GM12878 (cell line): ENCODE measurements around the gene S100A9. TPM values are rescaled to one million over a fixed set of nuclear protein-coding genes. Genes with fewer than 3 reads are reported as not detected.

ENCODE experiments used
- ATAC-seq: fragments of 200-7000 bp; cut with Tn5 transposase; 3 replicates; pipeline ENCODE4 v1.9.1; 2020; ENCODE audit warnings: mild to moderate bottlenecking, moderate library complexity
- BruUV-seq: library from RNA; stranded (reverse); fragments of 400-500 nt; replicated peaks from 2 replicates; lab custom pipeline; 2021; lab: Mats Ljungman, UMichigan
- CTCF ChIA-PET: fragments of 300-600 bp; sonication (Branson Sonifier 250); formaldehyde crosslinking; extraction: SDS; loops from one replicate; lab custom pipeline; 2021; ENCODE audit warnings: inconsistent platforms; lab: Yijun Ruan, JAX
- POLR2A ChIA-PET: fragments of 350-600 bp; formaldehyde crosslinking; extraction: SDS; loops from one replicate; lab custom pipeline; 2021; ENCODE audit warnings: inconsistent platforms; lab: Charles Lee
- RAD21 ChIA-PET: fragments of 300-600 bp; sonication (Branson Sonifier 250); formaldehyde crosslinking; loops from one replicate; lab custom pipeline; 2023; ENCODE audit warnings: antibody characterized with exemption; ENCODE audit not compliant: unreplicated experiment; lab: Charles Lee
- SMC1A ChIA-PET: fragments of 300-600 bp; sonication (Branson Sonifier 250); formaldehyde crosslinking; loops from one replicate; lab custom pipeline; 2023; ENCODE audit not compliant: unreplicated experiment, uncharacterized antibody; lab: Charles Lee
- DNase-seq: peaks from one replicate; pipeline ENCODE4 v3.0.0-alpha.2; 2011; ENCODE audit warnings: low read depth, low spot score
- FAIRE-seq: peaks from 3 replicates; lab custom pipeline; 2011; peaks lifted over from hg19 to GRCh38; lab: Jason Lieb, UNC
- H2AFZ ChIP-seq: 2 replicates; pipeline ENCODE4 v1.6.0; 2011; ENCODE audit warnings: low read depth, low read length, control low read depth; ENCODE audit not compliant: control insufficient read depth
- H3K27ac ChIP-seq: 2 replicates; pipeline ENCODE4 v1.5.1; 2011; ENCODE audit warnings: control low read depth; ENCODE audit not compliant: control insufficient read depth, insufficient read depth
- H3K27me3 ChIP-seq, 2 experiments: replicated peaks in 1 of 2; 2 replicates each; pipeline versions ENCODE4 v1.6.0 to v1.6.1; 2011; ENCODE audit warnings: low read length in 1 of 2; ENCODE audit not compliant: control insufficient read depth in 2 of 2, insufficient read depth in 2 of 2
- H3K36me3 ChIP-seq, 2 experiments: 2 replicates each; pipeline ENCODE4 v1.5.1; 2011; ENCODE audit warnings: low read length in 1 of 2; ENCODE audit not compliant: control insufficient read depth in 2 of 2, insufficient read depth in 2 of 2
- H3K4me1 ChIP-seq: 2 replicates; pipeline ENCODE4 v1.6.1; 2011; ENCODE audit warnings: mild to moderate bottlenecking, low read length, moderate library complexity, mixed read lengths; ENCODE audit not compliant: control insufficient read depth, insufficient read depth
- H3K4me2 ChIP-seq: 2 replicates; pipeline ENCODE4 v1.6.0; 2011; ENCODE audit warnings: control low read depth; ENCODE audit not compliant: control insufficient read depth, insufficient read depth
- H3K4me3 ChIP-seq: fragments of 200-600 bp; sonication (generic); 2 replicates; pipeline ENCODE4 v1.5.1; 2016
- H3K79me2 ChIP-seq: 2 replicates; pipeline ENCODE4 v1.6.0; 2011; ENCODE audit warnings: low read length; ENCODE audit not compliant: control insufficient read depth, insufficient read depth
- H3K9ac ChIP-seq: 2 replicates; pipeline ENCODE4 v1.8.0; 2011; ENCODE audit warnings: low read length, control low read depth, mixed read lengths; ENCODE audit not compliant: control insufficient read depth, insufficient read depth
- H3K9me3 ChIP-seq: replicated peaks from 3 replicates; pipeline ENCODE4 v1.5.1; 2011; ENCODE audit warnings: mild to moderate bottlenecking, low read length; ENCODE audit not compliant: control insufficient read depth, insufficient read depth
- H4K20me1 ChIP-seq: 2 replicates; pipeline ENCODE4 v1.6.0; 2011; ENCODE audit not compliant: control insufficient read depth, insufficient read depth
- CBFB ChIP-seq: IDR thresholded peaks from 2 replicates; pipeline ENCODE4 v1.6.1; 2016; ENCODE audit warnings: antibody characterized with exemption, low read depth
- HCFC1 ChIP-seq: fragments of 150-350 bp; IDR thresholded peaks from 2 replicates; pipeline ENCODE4 v1.6.1; 2014; ENCODE audit warnings: low read length
- NFIC ChIP-seq: IDR thresholded peaks from 2 replicates; pipeline ENCODE4 v1.6.1; 2012; ENCODE audit warnings: low read depth, mild to moderate bottlenecking, inconsistent platforms, low read length, moderate library complexity
- NFYB ChIP-seq: IDR thresholded peaks from 2 replicates; pipeline ENCODE4 v1.6.1; 2011; ENCODE audit warnings: low read depth, mild to moderate bottlenecking, low read length, improper control_type of control experiment, moderate library complexity; ENCODE audit not compliant: insufficient read depth
- SP1 ChIP-seq: IDR thresholded peaks from one replicate; pipeline ENCODE4 v1.6.1; 2011; ENCODE audit warnings: low read depth, low read length
- SUPT20H ChIP-seq: IDR thresholded peaks from 2 replicates; pipeline ENCODE4 v1.6.1; 2011; ENCODE audit warnings: low read depth, mild to moderate bottlenecking, low read length, moderate library complexity, borderline replicate concordance; ENCODE audit not compliant: control insufficient read depth
- ZSCAN29 ChIP-seq: fragments of 450-650 bp; IDR thresholded peaks from 2 replicates; pipeline ENCODE4 v1.6.1; 2017; ENCODE audit warnings: mild to moderate bottlenecking, moderate library complexity
- WGBS: methylation state at CpG from one replicate; pipeline ENCODE4 v1.1.6; 2016; ENCODE audit warnings: low lambda C conversion rate; ENCODE audit not compliant: insufficient replicate concordance, insufficient coverage; ENCODE audit errors: missing lambda C conversion rate; 5-methylcytosine and 5-hydroxymethylcytosine counted together
- in situ Hi-C: fragments of 300-500 bp; cut with MboI; formaldehyde crosslinking; loops from 9 replicates; pipeline ENCODE4 v1.14.3; 2018; ENCODE audit warnings: mixed read lengths
- intact Hi-C: fragments of 100-400 bp; cut with micrococcal nuclease; formaldehyde crosslinking; loops from one replicate; pipeline ENCODE4 v1.14.2; 2022; ENCODE audit not compliant: unreplicated experiment
- polyA plus RNA-seq, 11 experiments: library from polyadenylated mRNA; depleted of rRNA in 4 of 11; unstranded in 6 of 11; stranded (reverse) in 5 of 11; fragments of >200 nt; fragmentation: Nextera tagmentation in 4 of 11; fragmentation: Illumina TruSeq in 1 of 11; extraction: Ambion mirVana in 4 of 11; extraction: Trizol in 1 of 11; gene quantifications; 1 replicate in 1 of 11; 2 replicates in 10 of 11; pipeline versions ENCODE4 v1.2.1 to v1.2.3, GENCODE V29; 2011 to 2016; ENCODE audit warnings: inconsistent platforms in 2 of 11, missing spikeins in 2 of 11, low read depth in 1 of 11
- total RNA-seq, 4 experiments: library from RNA; depleted of rRNA in 3 of 4; stranded (reverse); fragments of >200 nt in 3 of 4; fragmentation: Illumina TruSeq in 1 of 4; extraction: Trizol in 1 of 4; gene quantifications; 2 replicates each; pipeline versions ENCODE4 v1.2.1 to v1.2.3, GENCODE V29; 2013 to 2021
- TF ChIP-seq, protein P1 (sequence below): fragments of 450-650 bp; IDR thresholded peaks from 2 replicates; pipeline ENCODE4 v1.6.1; 2014; ENCODE audit warnings: mild to moderate bottlenecking
- TF ChIP-seq, protein P2 (sequence below): IDR thresholded peaks from 2 replicates; pipeline ENCODE4 v1.6.1; 2011; ENCODE audit warnings: borderline replicate concordance, low read depth, mild to moderate bottlenecking, moderate library complexity, low read length; ENCODE audit not compliant: insufficient read depth, poor library complexity, severe bottlenecking
- TF ChIP-seq, protein P3 (sequence below): fragments of 450-650 bp; formaldehyde crosslinking; IDR thresholded peaks from 2 replicates; pipeline ENCODE4 v1.5.0; 2022; ENCODE audit warnings: mild to moderate bottlenecking, missing genetic modification characterization
- TF ChIP-seq, protein P4 (sequence below): fragments of 450-650 bp; formaldehyde crosslinking; IDR thresholded peaks from 2 replicates; pipeline ENCODE4 v1.4.0; 2022; ENCODE audit warnings: mild to moderate bottlenecking, moderate library complexity
- TF ChIP-seq, protein P5 (sequence below): IDR thresholded peaks from 2 replicates; pipeline ENCODE4 v1.6.1; 2011; ENCODE audit warnings: low read depth, low read length, improper control_type of control experiment, borderline replicate concordance

Gene S100A9
- total and polyA plus RNA-seq, 10 of the 15 experiments (the other 5 are each of a cell fraction or from before 2014, with no cell fraction given), result 0.22 to 1.7 (median 0.49) TPM; not detected in 3

DNA sequence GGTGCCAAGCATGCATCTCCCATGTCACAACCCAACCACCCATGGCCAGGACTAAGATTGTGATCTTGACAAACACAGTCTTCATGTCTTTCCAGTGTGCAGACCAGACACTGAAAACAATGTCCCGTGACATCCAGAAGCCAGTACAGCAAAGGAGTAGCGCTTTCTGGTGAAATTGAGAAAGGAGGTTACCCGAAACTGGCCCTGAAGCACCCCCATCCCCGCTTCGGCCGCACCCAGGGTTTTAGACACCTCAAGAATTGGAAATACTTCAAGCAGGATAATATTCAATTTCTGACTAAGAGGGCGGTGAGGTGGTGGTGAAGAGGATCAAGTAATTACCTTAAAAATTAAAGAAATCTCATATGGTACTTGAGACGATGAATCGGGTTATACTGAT is 43.8 kb downstream of the S100A9 start (continued):
- no peak for TF ChIP-seq NFYB

DNA sequence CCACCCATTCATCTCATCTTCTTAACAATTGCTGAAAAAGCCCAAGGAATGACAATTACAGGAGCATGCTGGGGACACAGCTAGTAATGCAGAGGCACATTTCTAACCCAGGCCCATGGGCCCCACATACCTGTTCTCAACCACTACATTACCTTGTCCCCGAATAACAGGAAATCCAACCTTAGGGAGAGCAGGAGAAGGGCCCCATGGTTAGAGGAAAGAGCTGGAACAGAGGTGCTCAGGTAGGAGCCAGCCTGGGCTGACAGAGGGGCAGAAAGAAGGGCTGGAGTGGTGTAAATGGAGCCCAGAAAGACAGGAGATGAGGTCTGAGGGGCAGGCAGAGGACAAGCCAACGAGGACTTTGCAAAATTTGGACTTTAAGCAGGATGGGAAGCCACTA is 44.6 kb downstream of the S100A9 start:
- Histone ChIP-seq H3K9ac (no peak overlapping the region), H3K4me2 (no peak overlapping the region), H3K36me3 (no peaks in the 10 kb centered on the region), H3K9me3 (no peaks in the 10 kb centered on the region), H4K20me1 (no peaks in the 10 kb centered on the region), H3K4me1 (no peaks in the 10 kb centered on the region), H3K79me2 (no peaks in the 10 kb centered on the region), H3K27me3 (peaks cover 0 to 4% of the 10 kb centered on the region in 2 experiments; a peak in 2 of 4 replicates), H3K27ac (no peak overlapping the region), H2AFZ (no peak overlapping the region), H3K4me3 (no peak overlapping the region)
- intact Hi-C loops (loop anchor here (5.0 kb wide), 1 partner anchor 95 kb away; no protein-coding TSS in a partner anchor), in situ Hi-C loops (no loop called here)
- SMC1A ChIA-PET, result no interaction called here
- POLR2A ChIA-PET, result no interaction called here
- no TSS peak for BruUV-seq
- WGBS, result 0% methylated on average over 2 of the region's 2 CpGs
- CTCF ChIA-PET, result interaction anchor here (2.0 to 6.8 kb wide), 3 partner anchors 47 to 93 kb away, joined by 14 to 44 read pairs (median 20); no protein-coding TSS in a partner anchor
- DNase-seq (no peak), ATAC-seq (no peak), FAIRE-seq (no peak)
- RAD21 ChIA-PET, result no interaction called here
- TF ChIP-seq, protein P1, sequence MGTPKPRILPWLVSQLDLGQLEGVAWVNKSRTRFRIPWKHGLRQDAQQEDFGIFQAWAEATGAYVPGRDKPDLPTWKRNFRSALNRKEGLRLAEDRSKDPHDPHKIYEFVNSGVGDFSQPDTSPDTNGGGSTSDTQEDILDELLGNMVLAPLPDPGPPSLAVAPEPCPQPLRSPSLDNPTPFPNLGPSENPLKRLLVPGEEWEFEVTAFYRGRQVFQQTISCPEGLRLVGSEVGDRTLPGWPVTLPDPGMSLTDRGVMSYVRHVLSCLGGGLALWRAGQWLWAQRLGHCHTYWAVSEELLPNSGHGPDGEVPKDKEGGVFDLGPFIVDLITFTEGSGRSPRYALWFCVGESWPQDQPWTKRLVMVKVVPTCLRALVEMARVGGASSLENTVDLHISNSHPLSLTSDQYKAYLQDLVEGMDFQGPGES, result no peak
- TF ChIP-seq, protein P2, sequence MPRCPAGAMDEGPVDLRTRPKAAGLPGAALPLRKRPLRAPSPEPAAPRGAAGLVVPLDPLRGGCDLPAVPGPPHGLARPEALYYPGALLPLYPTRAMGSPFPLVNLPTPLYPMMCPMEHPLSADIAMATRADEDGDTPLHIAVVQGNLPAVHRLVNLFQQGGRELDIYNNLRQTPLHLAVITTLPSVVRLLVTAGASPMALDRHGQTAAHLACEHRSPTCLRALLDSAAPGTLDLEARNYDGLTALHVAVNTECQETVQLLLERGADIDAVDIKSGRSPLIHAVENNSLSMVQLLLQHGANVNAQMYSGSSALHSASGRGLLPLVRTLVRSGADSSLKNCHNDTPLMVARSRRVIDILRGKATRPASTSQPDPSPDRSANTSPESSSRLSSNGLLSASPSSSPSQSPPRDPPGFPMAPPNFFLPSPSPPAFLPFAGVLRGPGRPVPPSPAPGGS, result no peak
- TF ChIP-seq SP1 (no peak), NFIC (no peak), ZSCAN29 (no peak), SUPT20H (no peak), HCFC1 (no peak), CBFB (no peak)
- TF ChIP-seq, protein P3, sequence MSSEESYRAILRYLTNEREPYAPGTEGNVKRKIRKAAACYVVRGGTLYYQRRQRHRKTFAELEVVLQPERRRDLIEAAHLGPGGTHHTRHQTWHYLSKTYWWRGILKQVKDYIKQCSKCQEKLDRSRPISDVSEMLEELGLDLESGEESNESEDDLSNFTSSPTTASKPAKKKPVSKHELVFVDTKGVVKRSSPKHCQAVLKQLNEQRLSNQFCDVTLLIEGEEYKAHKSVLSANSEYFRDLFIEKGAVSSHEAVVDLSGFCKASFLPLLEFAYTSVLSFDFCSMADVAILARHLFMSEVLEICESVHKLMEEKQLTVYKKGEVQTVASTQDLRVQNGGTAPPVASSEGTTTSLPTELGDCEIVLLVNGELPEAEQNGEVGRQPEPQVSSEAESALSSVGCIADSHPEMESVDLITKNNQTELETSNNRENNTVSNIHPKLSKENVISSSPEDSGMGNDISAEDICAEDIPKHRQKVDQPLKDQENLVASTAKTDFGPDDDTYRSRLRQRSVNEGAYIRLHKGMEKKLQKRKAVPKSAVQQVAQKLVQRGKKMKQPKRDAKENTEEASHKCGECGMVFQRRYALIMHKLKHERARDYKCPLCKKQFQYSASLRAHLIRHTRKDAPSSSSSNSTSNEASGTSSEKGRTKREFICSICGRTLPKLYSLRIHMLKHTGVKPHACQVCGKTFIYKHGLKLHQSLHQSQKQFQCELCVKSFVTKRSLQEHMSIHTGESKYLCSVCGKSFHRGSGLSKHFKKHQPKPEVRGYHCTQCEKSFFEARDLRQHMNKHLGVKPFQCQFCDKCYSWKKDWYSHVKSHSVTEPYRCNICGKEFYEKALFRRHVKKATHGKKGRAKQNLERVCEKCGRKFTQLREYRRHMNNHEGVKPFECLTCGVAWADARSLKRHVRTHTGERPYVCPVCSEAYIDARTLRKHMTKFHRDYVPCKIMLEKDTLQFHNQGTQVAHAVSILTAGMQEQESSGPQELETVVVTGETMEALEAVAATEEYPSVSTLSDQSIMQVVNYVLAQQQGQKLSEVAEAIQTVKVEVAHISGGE (CRISPR knock-in tag), result no peak
- TF ChIP-seq, protein P4, sequence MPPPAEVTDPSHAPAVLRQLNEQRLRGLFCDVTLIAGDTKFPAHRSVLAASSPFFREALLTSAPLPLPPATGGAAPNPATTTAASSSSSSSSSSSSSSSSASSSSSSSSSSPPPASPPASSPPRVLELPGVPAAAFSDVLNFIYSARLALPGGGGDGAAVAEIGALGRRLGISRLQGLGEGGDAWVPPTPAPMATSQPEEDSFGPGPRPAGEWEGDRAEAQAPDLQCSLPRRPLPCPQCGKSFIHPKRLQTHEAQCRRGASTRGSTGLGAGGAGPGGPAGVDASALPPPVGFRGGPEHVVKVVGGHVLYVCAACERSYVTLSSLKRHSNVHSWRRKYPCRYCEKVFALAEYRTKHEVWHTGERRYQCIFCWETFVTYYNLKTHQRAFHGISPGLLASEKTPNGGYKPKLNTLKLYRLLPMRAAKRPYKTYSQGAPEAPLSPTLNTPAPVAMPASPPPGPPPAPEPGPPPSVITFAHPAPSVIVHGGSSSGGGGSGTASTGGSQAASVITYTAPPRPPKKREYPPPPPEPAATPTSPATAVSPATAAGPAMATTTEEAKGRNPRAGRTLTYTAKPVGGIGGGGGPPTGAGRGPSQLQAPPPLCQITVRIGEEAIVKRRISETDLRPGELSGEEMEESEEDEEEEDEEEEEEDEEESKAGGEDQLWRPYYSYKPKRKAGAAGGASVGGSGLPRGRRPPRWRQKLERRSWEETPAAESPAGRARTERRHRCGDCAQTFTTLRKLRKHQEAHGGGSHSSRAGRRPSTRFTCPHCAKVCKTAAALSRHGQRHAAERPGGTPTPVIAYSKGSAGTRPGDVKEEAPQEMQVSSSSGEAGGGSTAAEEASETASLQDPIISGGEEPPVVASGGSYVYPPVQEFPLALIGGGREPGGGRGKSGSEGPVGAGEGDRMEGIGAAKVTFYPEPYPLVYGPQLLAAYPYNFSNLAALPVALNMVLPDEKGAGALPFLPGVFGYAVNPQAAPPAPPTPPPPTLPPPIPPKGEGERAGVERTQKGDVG, result no peak
- TF ChIP-seq, protein P5, sequence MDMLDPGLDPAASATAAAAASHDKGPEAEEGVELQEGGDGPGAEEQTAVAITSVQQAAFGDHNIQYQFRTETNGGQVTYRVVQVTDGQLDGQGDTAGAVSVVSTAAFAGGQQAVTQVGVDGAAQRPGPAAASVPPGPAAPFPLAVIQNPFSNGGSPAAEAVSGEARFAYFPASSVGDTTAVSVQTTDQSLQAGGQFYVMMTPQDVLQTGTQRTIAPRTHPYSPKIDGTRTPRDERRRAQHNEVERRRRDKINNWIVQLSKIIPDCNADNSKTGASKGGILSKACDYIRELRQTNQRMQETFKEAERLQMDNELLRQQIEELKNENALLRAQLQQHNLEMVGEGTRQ, result no peak
